Thoracic aorta (tissue), 2 donors: ENCODE results near the gene LIX1L. TPM values are rescaled to one million over a fixed set of nuclear protein-coding genes. Genes with fewer than 3 reads are reported as not detected.

Source experiments
- ATAC-seq: fragments of 150-250 bp; one replicate; pipeline ENCODE4 v1.8.0; 2017; ENCODE audit warnings: low read depth; ENCODE audit not compliant: insufficient number of reproducible peaks, low FRiP score
- DNase-seq: peaks from one replicate; pipeline ENCODE4 v3.0.0-alpha.2; 2020; ENCODE audit warnings: low spot score
- H3K27ac ChIP-seq, 2 donors: fragments of 200-600 bp; sonication (generic); 1 replicate in 1 of 2; 2 replicates in 1 of 2; pipeline ENCODE4 v1.5.1; 2016; ENCODE audit warnings: mild to moderate bottlenecking in 2 of 2, moderate library complexity in 2 of 2
- H3K27me3 ChIP-seq: fragments of 200-600 bp; sonication (generic); replicated peaks from 2 replicates; pipeline ENCODE4 v1.6.0; 2016; ENCODE audit warnings: mild to moderate bottlenecking; ENCODE audit not compliant: insufficient read depth
- H3K36me3 ChIP-seq: fragments of 200-600 bp; sonication (generic); one replicate; pipeline ENCODE4 v1.5.1; 2016
- H3K4me1 ChIP-seq, 2 donors: fragments of 200-600 bp; sonication (generic); 1 replicate in 1 of 2; 2 replicates in 1 of 2; pipeline versions ENCODE4 v1.5.1 to v1.6.0; 2016; ENCODE audit warnings: low read depth in 2 of 2, mild to moderate bottlenecking in 1 of 2; ENCODE audit not compliant: control insufficient read depth in 1 of 2
- H3K4me3 ChIP-seq: fragments of 200-600 bp; sonication (generic); 2 replicates; pipeline ENCODE4 v1.5.1; 2016; ENCODE audit warnings: mild to moderate bottlenecking
- H3K9me3 ChIP-seq: fragments of 200-600 bp; sonication (generic); 2 replicates; pipeline ENCODE4 v1.5.1; 2016
- CTCF ChIP-seq: fragments of 200-600 bp; sonication (generic); IDR thresholded peaks from one replicate; pipeline ENCODE4 v1.5.1; 2019; ENCODE audit warnings: antibody characterized with exemption
- total RNA-seq, 2 donors: library from RNA; depleted of rRNA; stranded (reverse); fragments of >200 nt; gene quantifications; one replicate each; pipeline versions ENCODE4 v1.1.0 to v1.2.3, GENCODE V29; 2016

LIX1L gene
- total RNA-seq, 2 donors from 2014 or later: 45.4 to 49.5 TPM

- ATAC-seq: no peak
- TF ChIP-seq CTCF: no peak
- Histone ChIP-seq H3K9me3 (no peaks in the 10 kb centered on the region), H3K36me3 (peaks cover 11% of the 10 kb centered on the region), H3K4me3 (no peak overlapping the region), H3K4me1 (peaks cover 22 to 40% of the 10 kb centered on the region in 2 donors), H3K27ac (peak overlapping the region; percentile 97 to 99), H3K27me3 (no peaks in the 10 kb centered on the region)
- DNase-seq: no peak
Observed at GRCh38 chr1:145893306-145894055, 64.3 kb downstream of the LIX1L start.

GRCh38 chr1:145892486-145893087 lies 65.2 kb downstream of the LIX1L start:
- Histone ChIP-seq H3K27ac (peak overlapping the region; percentile 97 to 99), H3K27me3 (no peaks in the 10 kb centered on the region), H3K4me1 (peaks cover 22 to 43% of the 10 kb centered on the region in 2 donors), H3K9me3 (no peaks in the 10 kb centered on the region), H3K4me3 (peak overlapping the region; percentile 39), H3K36me3 (peaks cover 7% of the 10 kb centered on the region)
- ATAC-seq: no peak
- no peak for DNase-seq
- no peak for TF ChIP-seq CTCF

- peak; percentile 93 for TF ChIP-seq CTCF
- Histone ChIP-seq H3K36me3 (no peaks in the 10 kb centered on the region), H3K4me3 (peak overlapping the region; percentile 39), H3K27ac (peak overlapping the region; percentile 97 to 99), H3K9me3 (no peaks in the 10 kb centered on the region), H3K4me1 (peaks cover 22 to 49% of the 10 kb centered on the region in 2 donors), H3K27me3 (no peaks in the 10 kb centered on the region)
- ATAC-seq (peak; percentile 99), DNase-seq (peak; percentile 95)
Observed at GRCh38 chr1:145891587-145892485, 66.0 kb downstream of the LIX1L start.

GRCh38 chr1:145891143-145891542 lies 66.7 kb downstream of the LIX1L start:
- Histone ChIP-seq H3K9me3 (no peaks in the 10 kb centered on the region), H3K4me3 (peak overlapping the region; percentile 39), H3K36me3 (no peaks in the 10 kb centered on the region), H3K27me3 (no peaks in the 10 kb centered on the region), H3K4me1 (peaks cover 22 to 54% of the 10 kb centered on the region in 2 donors), H3K27ac (peak overlapping the region; percentile 84 to 99)
- no peak for DNase-seq
- no peak for ATAC-seq
- TF ChIP-seq CTCF: no peak

GRCh38 chr1:145889722-145890121 lies 68.1 kb downstream of the LIX1L start:
- TF ChIP-seq CTCF: no peak
- Histone ChIP-seq H3K27ac (peak overlapping the region; percentile 68 to 99), H3K4me3 (no peak overlapping the region)

More at GRCh38 chr1:145889722-145890121, 68.1 kb downstream of the LIX1L start:
- ATAC-seq: no peak
- DNase-seq: no peak
- Histone ChIP-seq H3K27me3 (no peaks in the 10 kb centered on the region), H3K9me3 (no peaks in the 10 kb centered on the region), H3K4me1 (peaks cover 27 to 64% of the 10 kb centered on the region in 2 donors), H3K36me3 (no peaks in the 10 kb centered on the region)
